Measurements from ENCODE around the gene EFHC2. TPM values are rescaled to one million over a fixed set of nuclear protein-coding genes. Genes with fewer than 3 reads are reported as not detected.

EFHC2 gene
- total RNA-seq, 1 experiment from 2014 or later: 1.1 TPM

DNA sequence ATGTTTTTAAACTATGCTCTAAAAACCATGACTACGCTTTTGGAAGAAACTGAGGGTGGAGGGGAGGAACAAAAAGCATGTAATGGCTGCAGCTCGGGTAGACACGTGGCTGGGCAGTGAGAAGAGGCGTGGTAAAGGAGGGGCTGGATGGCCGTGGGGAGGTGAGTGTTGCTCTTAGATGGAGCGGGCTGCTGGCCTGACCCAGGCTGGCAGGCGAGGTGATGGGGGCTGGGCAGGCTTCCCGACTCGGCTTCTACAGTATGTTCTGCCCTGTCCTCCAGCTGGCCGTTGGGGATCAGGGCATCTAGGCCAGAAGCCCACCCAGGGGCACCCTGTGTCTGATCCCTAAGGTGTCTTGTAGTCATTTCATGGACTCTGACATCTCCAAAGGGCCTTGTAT, 60.7 kb downstream of the EFHC2 start:
- no peaks in the 10 kb centered on the region for H3K79me1 ChIP-seq (ENCODE audit: insufficient read depth, low read depth, low read length, poor library complexity, severe bottlenecking)
- no peak overlapping the region for H3K4me2 ChIP-seq (ENCODE audit: insufficient read depth, insufficient read length, low read length)
- H3K4ac ChIP-seq (ENCODE audit: low read depth, low read length): no peak overlapping the region
- no peak overlapping the region for H3K23ac ChIP-seq (ENCODE audit: insufficient read length, low read depth, low read length)
- H3K56ac ChIP-seq (ENCODE audit: insufficient read length, low read depth, low read length): no peak overlapping the region
- H3K27me3 ChIP-seq (ENCODE audit: insufficient read depth, low read length): no peaks in the 10 kb centered on the region
- H4K5ac ChIP-seq (ENCODE audit: insufficient read length, low read depth, low read length): no peak overlapping the region
- peaks cover 23% of the 10 kb centered on the region for H3K9me3 ChIP-seq (ENCODE audit: control insufficient read depth, low read depth, low read length)
- WGBS (ENCODE audit: extremely low coverage, insufficient read length, low lambda C conversion rate): no CpG with 5 or more reads among the region's 10 CpGs
- H3K9ac ChIP-seq (ENCODE audit: extremely low read depth, insufficient read length, low read length): no peak overlapping the region
- no peak overlapping the region for H3K27ac ChIP-seq (ENCODE audit: insufficient read length, low read depth, low read length)
- no peak overlapping the region for H2BK5ac ChIP-seq (ENCODE audit: insufficient read length, low read length)
- H3K9me3 Mint-ChIP-seq: peaks cover 52 to 65% of the 10 kb centered on the region in 2 experiments
- no peak overlapping the region for H2AK5ac ChIP-seq (ENCODE audit: insufficient read length, low read length)
- H4K8ac ChIP-seq (replicated peaks; ENCODE audit: insufficient read length, low read depth, low read length): no peak overlapping the region
- no peak overlapping the region for H3K14ac ChIP-seq (ENCODE audit: insufficient read depth, low read length)
- H3K4me3 Mint-ChIP-seq: no peak overlapping the region
- no peaks in the 10 kb centered on the region for H3K79me2 ChIP-seq (ENCODE audit: insufficient read depth, low read length)
- H3K4me1 ChIP-seq (ENCODE audit: insufficient read depth, low read length): no peaks in the 10 kb centered on the region
- no peak overlapping the region for H2BK120ac ChIP-seq (ENCODE audit: low read depth, low read length, poor library complexity, severe bottlenecking)
- H3K18ac ChIP-seq (ENCODE audit: insufficient read length, low read depth, low read length): no peak overlapping the region
- no peaks in the 10 kb centered on the region for H3K4me1 Mint-ChIP-seq
- H2AFZ ChIP-seq (ENCODE audit: low read length): no peak overlapping the region
- peaks cover 1% of the 10 kb centered on the region; the same call in 1 of the 2 replicates for H3K27me3 Mint-ChIP-seq (ENCODE audit: low read depth)
- no peaks in the 10 kb centered on the region for H3K23me2 ChIP-seq (ENCODE audit: insufficient read length, low read depth, low read length, poor library complexity, severe bottlenecking)
- H4K20me1 ChIP-seq (ENCODE audit: control insufficient read depth, insufficient read depth, insufficient read length): no peaks in the 10 kb centered on the region
- no peak overlapping the region for H3K27ac Mint-ChIP-seq
- H3K36me3 Mint-ChIP-seq (ENCODE audit: insufficient read depth in 1 of 3, low read depth in 3 of 3): peaks cover 2 to 4% (median 4%) of the 10 kb centered on the region in 3 experiments; a peak in 5 of 7 replicates
- no peak overlapping the region for H2BK12ac ChIP-seq (ENCODE audit: insufficient read length, low read depth, low read length)
- TF ChIP-seq, protein P1, sequence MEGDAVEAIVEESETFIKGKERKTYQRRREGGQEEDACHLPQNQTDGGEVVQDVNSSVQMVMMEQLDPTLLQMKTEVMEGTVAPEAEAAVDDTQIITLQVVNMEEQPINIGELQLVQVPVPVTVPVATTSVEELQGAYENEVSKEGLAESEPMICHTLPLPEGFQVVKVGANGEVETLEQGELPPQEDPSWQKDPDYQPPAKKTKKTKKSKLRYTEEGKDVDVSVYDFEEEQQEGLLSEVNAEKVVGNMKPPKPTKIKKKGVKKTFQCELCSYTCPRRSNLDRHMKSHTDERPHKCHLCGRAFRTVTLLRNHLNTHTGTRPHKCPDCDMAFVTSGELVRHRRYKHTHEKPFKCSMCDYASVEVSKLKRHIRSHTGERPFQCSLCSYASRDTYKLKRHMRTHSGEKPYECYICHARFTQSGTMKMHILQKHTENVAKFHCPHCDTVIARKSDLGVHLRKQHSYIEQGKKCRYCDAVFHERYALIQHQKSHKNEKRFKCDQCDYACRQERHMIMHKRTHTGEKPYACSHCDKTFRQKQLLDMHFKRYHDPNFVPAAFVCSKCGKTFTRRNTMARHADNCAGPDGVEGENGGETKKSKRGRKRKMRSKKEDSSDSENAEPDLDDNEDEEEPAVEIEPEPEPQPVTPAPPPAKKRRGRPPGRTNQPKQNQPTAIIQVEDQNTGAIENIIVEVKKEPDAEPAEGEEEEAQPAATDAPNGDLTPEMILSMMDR (conservative IDR thresholded peaks at IDR 0.05): no peak
- H4K91ac ChIP-seq (ENCODE audit: insufficient read length, low read depth, low read length): no peak overlapping the region
- H2BK15ac ChIP-seq (ENCODE audit: low read depth, low read length): no peak overlapping the region
- DNase-seq: no peak
- H2BK20ac ChIP-seq (ENCODE audit: low read depth, low read length, poor library complexity, severe bottlenecking): no peak overlapping the region
- no peak overlapping the region for H3T11ph ChIP-seq (ENCODE audit: low read length)
